Measurements from ENCODE around the gene PPP1R3F. TPM values are rescaled to one million over a fixed set of nuclear protein-coding genes. Genes with fewer than 3 reads are reported as not detected.

The PPP1R3F gene
- total RNA-seq, 1 experiment from 2014 or later = 1.6 TPM

- no peak for TF ChIP-seq EZH2phosphoT487 (IDR thresholded peaks at IDR 0.05; ENCODE audit: borderline replicate concordance)
- TF ChIP-seq SIN3A (IDR thresholded peaks at IDR 0.05; ENCODE audit: low read depth) = no peak
- no peak for TF ChIP-seq RAD21 (IDR thresholded peaks at IDR 0.05; ENCODE audit: low read depth)
- TF ChIP-seq REST (IDR thresholded peaks at IDR 0.05; ENCODE audit: low read depth) = no peak
- TF ChIP-seq TCF7L2 (IDR thresholded peaks at IDR 0.05; ENCODE audit: borderline replicate concordance, extremely low read depth, insufficient read depth, insufficient read length) = no peak
Observed at GRCh38 chrX:49231333-49232000, 38.1 kb upstream of the PPP1R3F start (continued).

- Histone ChIP-seq H3K4me1 (ENCODE audit: control insufficient read depth in 1 of 2, insufficient read depth in 2 of 2, low read length in 2 of 2) (no peaks in the 10 kb centered on the region), H3K79me2 (ENCODE audit: insufficient read depth, low read length) (no peaks in the 10 kb centered on the region), H3K27ac (ENCODE audit: low read depth, low read length) (no peak overlapping the region), H2AFZ (ENCODE audit: low read depth, low read length, poor library complexity, severe bottlenecking) (no peak overlapping the region), H3K4me3 (replicated peaks in 1 of 2; ENCODE audit: low read depth in 1 of 2, low read length in 2 of 2) (no peak overlapping the region), H4K20me1 (ENCODE audit: insufficient read depth) (no peaks in the 10 kb centered on the region), H3K9me3 (ENCODE audit: control insufficient read depth in 1 of 2, insufficient read depth in 1 of 2, low read depth in 1 of 2, low read length in 2 of 2) (no peaks in the 10 kb centered on the region), H3K36me3 (ENCODE audit: control insufficient read depth in 1 of 2, insufficient read depth in 2 of 2, low read length in 2 of 2) (no peaks in the 10 kb centered on the region), H3K4me2 (ENCODE audit: low read length) (no peak overlapping the region), H3K9me2 (ENCODE audit: insufficient read depth) (no peaks in the 10 kb centered on the region), H3K9ac (ENCODE audit: low read length) (no peak overlapping the region), H3K27me3 (ENCODE audit: insufficient read depth, low read length) (no peaks in the 10 kb centered on the region)
- ChIA-PET POLR2A (no interaction called here), RAD21 (ENCODE audit: low non-redundant PET in 1 of 2, low total read pairs in 2 of 2, uncharacterized antibody in 2 of 2, unreplicated experiment in 2 of 2) (no interaction called here), CTCF (no interaction called here)
- ATAC-seq = no peak
- TF ChIP-seq REST (IDR thresholded peaks at IDR 0.05; ENCODE audit: low read depth) (no peak), SP1 (IDR thresholded peaks at IDR 0.05; ENCODE audit: low read depth) (no peak), EZH2 (IDR thresholded peaks at IDR 0.05) (no peak), EZH2phosphoT487 (IDR thresholded peaks at IDR 0.05; ENCODE audit: borderline replicate concordance) (no peak), POLR2A (IDR thresholded peaks at IDR 0.05; ENCODE audit: borderline replicate concordance, extremely low read depth, insufficient read depth, insufficient read length) (no peak), MAX (IDR thresholded peaks at IDR 0.05) (no peak), TCF7L2 (IDR thresholded peaks at IDR 0.05; ENCODE audit: borderline replicate concordance, extremely low read depth, insufficient read depth, insufficient read length) (no peak), ZFX (IDR thresholded peaks at IDR 0.05) (no peak), SRF (IDR thresholded peaks at IDR 0.05; ENCODE audit: low read depth) (no peak), POLR2AphosphoS5 (IDR thresholded peaks at IDR 0.05; ENCODE audit: low read depth, low read length) (no peak), SIN3A (IDR thresholded peaks at IDR 0.05; ENCODE audit: low read depth) (no peak), CBX3 (IDR thresholded peaks at IDR 0.05; ENCODE audit: low read depth) (no peak), CEBPB (IDR thresholded peaks at IDR 0.05; ENCODE audit: low read depth) (no peak), YY1 (IDR thresholded peaks at IDR 0.05; ENCODE audit: extremely low read depth, insufficient replicate concordance, low read depth, low read length) (no peak), ZNF274 (IDR thresholded peaks at IDR 0.05; ENCODE audit: low read depth, low read length) (no peak), RAD21 (IDR thresholded peaks at IDR 0.05; ENCODE audit: low read depth) (no peak)
- intact Hi-C loops (cut with micrococcal nuclease) = no loop called here
- DNase-seq (ENCODE audit: low read depth, low spot score) = no peak
- BruUV-seq (replicated peaks) = no TSS peak
Observed at GRCh38 chrX:49232525-49232924, 37.1 kb upstream of the PPP1R3F start.

All from HCT116 (cell line).